ENCODE data around the gene ZMYND15.

GRCh38 chr17:4744999-4745969, 5.7 kb downstream of the ZMYND15 start:
- TF ChIP-seq POLR2AphosphoS5 (IDR thresholded peaks at IDR 0.05; ENCODE audit: low read depth, low read length) (no peak), EZH2 (IDR thresholded peaks at IDR 0.05) (no peak), CTCF (IDR thresholded peaks at IDR 0.05 in 2 of 3, conservative IDR thresholded peaks at IDR 0.05 in 1 of 3; ENCODE audit: borderline replicate concordance in 1 of 3, insufficient read depth in 1 of 3, low read depth in 2 of 3, low read length in 2 of 3) (no peak), ZFX (IDR thresholded peaks at IDR 0.05) (no peak), POLR2A (IDR thresholded peaks at IDR 0.05; ENCODE audit: borderline replicate concordance, extremely low read depth, insufficient read depth, insufficient read length) (no peak), RAD21 (IDR thresholded peaks at IDR 0.05; ENCODE audit: low read depth) (no peak), EZH2phosphoT487 (IDR thresholded peaks at IDR 0.05; ENCODE audit: borderline replicate concordance) (no peak), ZBTB33 (IDR thresholded peaks at IDR 0.05; ENCODE audit: extremely low read depth, insufficient replicate concordance, low read length) (no peak), FOSL1 (IDR thresholded peaks at IDR 0.05; ENCODE audit: low read depth) (no peak), EGR1 (IDR thresholded peaks at IDR 0.05; ENCODE audit: low read depth) (no peak), SRF (IDR thresholded peaks at IDR 0.05; ENCODE audit: low read depth) (no peak), SP1 (IDR thresholded peaks at IDR 0.05; ENCODE audit: low read depth) (no peak)
